Motor neuron (in vitro differentiated cells): ENCODE results near the gene DLG2. TPM values are rescaled to one million over a fixed set of nuclear protein-coding genes. Genes with fewer than 3 reads are reported as not detected.
"Not testable (repeated sequence)": the region's sequence is repeated elsewhere in the genome, so short reads cannot be mapped to it uniquely, and the experiment has no call there.

Experiments
- ATAC-seq, 8 experiments: fragments of 200-7000 bp; cut with Tn5 transposase; replicated peaks in 6 of 8; 2 replicates each; pipeline ENCODE4 v1.8.0; 2021; ENCODE audit warnings: mild to moderate bottlenecking in 8 of 8, moderate library complexity in 8 of 8
- H3K27ac ChIP-seq, 2 donors: fragments of 250-450 bp; sonication (Bioruptor Pico); 2 replicates each; pipeline ENCODE4 v1.9.0; 2021; ENCODE audit warnings: antibody characterized with exemption in 2 of 2, mild to moderate bottlenecking in 2 of 2, moderate library complexity in 1 of 2
- H3K4me1 ChIP-seq, 2 donors: fragments of 250-450 bp; sonication (Bioruptor Pico); replicated peaks in 1 of 2; 2 replicates each; pipeline ENCODE4 v1.6.1; 2021; ENCODE audit warnings: antibody characterized with exemption in 2 of 2, mild to moderate bottlenecking in 2 of 2, moderate library complexity in 1 of 2
- H3K4me3 ChIP-seq, 5 donors: fragments of 250-450 bp; sonication (Bioruptor Pico); 2 replicates each; pipeline ENCODE4 v1.9.0; 2021; ENCODE audit warnings: antibody characterized with exemption in 5 of 5, mild to moderate bottlenecking in 5 of 5, moderate library complexity in 4 of 5
- WGBS, 10 experiments: fragments of 450-650 bp; shearing (Covaris generic); methylation state at CpG; one replicate each; pipeline ENCODE4 v1.0.0; 2022; 5-methylcytosine and 5-hydroxymethylcytosine counted together
- in situ Hi-C, 9 experiments: fragments of 400-800 bp; cut with MboI; loops; one replicate each; pipeline ENCODE4 v1.15.0; 2021; ENCODE audit warnings: low sequenced_read_pairs in 9 of 9, low pct_unique_long_range_greater_than_20kb in 2 of 9; ENCODE audit not compliant: unreplicated experiment in 9 of 9
- total RNA-seq, 8 experiments: library from RNA; unstranded; fragments of 300-600 nt; gene quantifications; 2 replicates each; pipeline versions ENCODE4 v1.2.3 to v1.2.4, GENCODE V29; 2022

Gene DLG2
- total RNA-seq, 8 experiments from 2014 or later, result 1.3 to 17.5 (median 6.5) TPM

GRCh38 chr11:83448686-83449085 lies 2178.5 kb downstream of the DLG2 start:
- 80 to 100% (median 90%) methylated on average over 1 to 2 of the region's 2 CpGs; no CpG with 5 or more reads in 6 of the 10 experiments for whole genome bisulfite sequencing, 10 experiments
- H3K27ac ChIP-seq, result no peak overlapping the region
- in situ Hi-C loops, result no loop called here
- no peaks in the 10 kb centered on the region for H3K4me1 ChIP-seq
- no peak overlapping the region for H3K4me3 ChIP-seq
- no peak for ATAC-seq

GRCh38 chr11:83443880-83444279 lies 2183.3 kb downstream of the DLG2 start:
- H3K27ac ChIP-seq, in situ Hi-C loops, ATAC-seq, H3K4me1 ChIP-seq, H3K4me3 ChIP-seq: not testable (repeated sequence)
- WGBS, 10 experiments, result 23 to 97% (median 86%) methylated on average over 1 to 5 of the region's 6 CpGs; no CpG with 5 or more reads in 3 of the 10 experiments

GRCh38 chr11:83441601-83442000 lies 2185.5 kb downstream of the DLG2 start:
- 25 to 100% (median 76%) methylated on average over 1 to 2 of the region's 2 CpGs; no CpG with 5 or more reads in 2 of the 10 experiments for WGBS, 10 experiments
- Histone ChIP-seq H3K4me1 (peaks cover 5 to 9% of the 10 kb centered on the region in 2 donors), H3K27ac (no peak overlapping the region), H3K4me3 (no peak overlapping the region)
- in situ Hi-C loops, result no loop called here
- ATAC-seq, result no peak

GRCh38 chr11:83441171-83441570 lies 2186.0 kb downstream of the DLG2 start:
- no peak overlapping the region for H3K27ac ChIP-seq
- H3K4me1 ChIP-seq, result peaks cover 5 to 9% of the 10 kb centered on the region in 2 donors
- H3K4me3 ChIP-seq, result no peak overlapping the region
- 33 to 100% (median 55%) methylated on average over 1 to 4 of the region's 4 CpGs; no CpG with 5 or more reads in 2 of the 10 experiments for WGBS, 10 experiments
- no peak for ATAC-seq
- in situ Hi-C loops, result no loop called here

GRCh38 chr11:83438438-83438837 lies 2188.7 kb downstream of the DLG2 start:
- in situ Hi-C loops, result no loop called here
- no peak overlapping the region for H3K27ac ChIP-seq
- WGBS, 10 experiments, result 0 to 100% (median 0%) methylated on average over 1 to 2 of the region's 2 CpGs; no CpG with 5 or more reads in 3 of the 10 experiments
- no peak for ATAC-seq
- H3K4me3 ChIP-seq, result no peak overlapping the region
- peaks cover 5 to 9% of the 10 kb centered on the region in 2 donors for H3K4me1 ChIP-seq

GRCh38 chr11:83437939-83438338 lies 2189.2 kb downstream of the DLG2 start:
- no peak overlapping the region for H3K4me3 ChIP-seq
- ATAC-seq, result peak in 6 of 8 experiments; percentile 25 to 100 (median 80)
- H3K4me1 ChIP-seq, result peaks cover 5 to 9% of the 10 kb centered on the region in 2 donors
- in situ Hi-C loops, result no loop called here
- no peak overlapping the region for H3K27ac ChIP-seq
- 20 to 100% (median 91%) methylated on average over 1 to 3 of the region's 4 CpGs; no CpG with 5 or more reads in 4 of the 10 experiments for WGBS, 10 experiments

- no peak for ATAC-seq
- WGBS, 10 experiments, result 14 to 89% (median 82%) methylated on average over 1 to 3 of the region's 3 CpGs; no CpG with 5 or more reads in 2 of the 10 experiments
- in situ Hi-C loops, result no loop called here
- Histone ChIP-seq H3K4me1 (peaks cover 5 to 9% of the 10 kb centered on the region in 2 donors), H3K4me3 (no peak overlapping the region), H3K27ac (no peak overlapping the region)
These were observed 2190.3 kb downstream of the DLG2 start for GRCh38 chr11:83436855-83437254.

GRCh38 chr11:83434812-83435211 lies 2192.3 kb downstream of the DLG2 start:
- in situ Hi-C loops, H3K27ac ChIP-seq, ATAC-seq, H3K4me3 ChIP-seq, H3K4me1 ChIP-seq: not testable (repeated sequence)
- WGBS, 10 experiments, result 46 to 100% (median 57%) methylated on average over 2 to 3 of the region's 6 CpGs; no CpG with 5 or more reads in 7 of the 10 experiments

GRCh38 chr11:83427943-83428342 lies 2199.2 kb downstream of the DLG2 start:
- Histone ChIP-seq H3K4me1 (no peaks in the 10 kb centered on the region), H3K4me3 (no peak overlapping the region), H3K27ac (no peak overlapping the region)
- in situ Hi-C loops, result no loop called here
- ATAC-seq, result no peak
- WGBS, 10 experiments, result 0 to 89% (median 77%) methylated on average over 1 to 2 of the region's 2 CpGs

GRCh38 chr11:83427501-83427900 lies 2199.6 kb downstream of the DLG2 start:
- 0 to 88% (median 59%) methylated on average over 1 to 2 of the region's 2 CpGs; no CpG with 5 or more reads in 3 of the 10 experiments for WGBS, 10 experiments
- Histone ChIP-seq H3K27ac (no peak overlapping the region), H3K4me3 (no peak overlapping the region), H3K4me1 (no peaks in the 10 kb centered on the region)
- in situ Hi-C loops, result no loop called here
- ATAC-seq, result peak in 1 of 8 experiments; percentile 83

GRCh38 chr11:83425137-83425466 lies 2202.0 kb downstream of the DLG2 start:
- Histone ChIP-seq H3K4me1 (no peaks in the 10 kb centered on the region), H3K27ac (no peak overlapping the region), H3K4me3 (no peak overlapping the region)
- no peak for ATAC-seq
- in situ Hi-C loops, result no loop called here

- WGBS, 10 experiments, result 8 to 86% (median 59%) methylated on average over 1 to 2 of the region's 2 CpGs; no CpG with 5 or more reads in 1 of the 10 experiments
- in situ Hi-C loops, result no loop called here
- H3K4me1 ChIP-seq, result no peaks in the 10 kb centered on the region
- H3K27ac ChIP-seq, result no peak overlapping the region
- no peak for ATAC-seq
- H3K4me3 ChIP-seq, result no peak overlapping the region
These were observed 2202.6 kb downstream of the DLG2 start for GRCh38 chr11:83424376-83425136.

GRCh38 chr11:83422641-83423040 lies 2204.5 kb downstream of the DLG2 start:
- H3K4me1 ChIP-seq, ATAC-seq, H3K27ac ChIP-seq, H3K4me3 ChIP-seq, in situ Hi-C loops: not testable (repeated sequence)
- WGBS, 10 experiments, result 0 to 100% (median 55%) methylated on average over 1 to 5 of the region's 5 CpGs; no CpG with 5 or more reads in 2 of the 10 experiments
